Fibroblast of skin of abdomen (primary cell): ENCODE results near the gene MCCC2.
"Not testable (repeated sequence)": the region's sequence is repeated elsewhere in the genome, so short reads cannot be mapped to it uniquely, and the experiment has no call there.

Experiments
- DNase-seq: peaks from one replicate; pipeline ENCODE4 v3.0.0-alpha.2; 2013

Gene MCCC2

DNA sequence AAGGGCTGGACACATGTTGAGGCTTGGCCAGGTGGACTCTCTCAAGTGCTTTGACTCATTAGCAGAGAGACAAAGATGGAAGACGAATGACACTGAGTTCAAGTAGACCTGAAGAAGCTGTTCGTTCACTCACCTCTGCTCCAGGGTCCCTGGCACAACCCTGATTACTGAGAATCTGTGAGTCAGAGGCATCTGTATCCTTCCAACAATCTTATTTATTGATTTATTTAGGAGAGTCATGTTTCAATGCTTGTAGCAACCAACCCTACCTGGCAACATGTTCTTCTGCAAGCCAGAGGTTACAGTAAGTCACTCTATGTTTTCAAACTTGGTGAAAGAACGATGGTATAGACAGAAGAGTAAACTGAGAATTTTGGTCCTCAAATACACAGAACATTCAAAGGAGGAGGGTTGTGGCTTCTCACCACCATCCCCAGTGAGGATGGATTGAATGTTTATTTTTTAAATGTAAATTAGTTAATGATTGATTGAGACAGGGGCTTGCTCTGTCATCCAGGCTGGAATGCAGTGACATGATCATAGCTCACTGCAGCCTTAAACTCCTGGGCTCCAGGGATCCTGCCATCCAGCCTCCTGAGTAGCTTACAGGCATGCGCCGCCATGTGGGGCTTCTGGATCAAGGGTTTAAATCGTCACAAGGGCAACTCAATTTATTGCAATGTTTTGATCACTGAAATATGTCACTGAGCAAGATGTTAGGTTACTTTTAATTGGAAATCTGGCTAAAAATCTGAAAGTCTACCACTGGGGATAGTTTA lies 76.2 kb downstream of the MCCC2 start:
- DNase-seq = peak; percentile 4

DNA sequence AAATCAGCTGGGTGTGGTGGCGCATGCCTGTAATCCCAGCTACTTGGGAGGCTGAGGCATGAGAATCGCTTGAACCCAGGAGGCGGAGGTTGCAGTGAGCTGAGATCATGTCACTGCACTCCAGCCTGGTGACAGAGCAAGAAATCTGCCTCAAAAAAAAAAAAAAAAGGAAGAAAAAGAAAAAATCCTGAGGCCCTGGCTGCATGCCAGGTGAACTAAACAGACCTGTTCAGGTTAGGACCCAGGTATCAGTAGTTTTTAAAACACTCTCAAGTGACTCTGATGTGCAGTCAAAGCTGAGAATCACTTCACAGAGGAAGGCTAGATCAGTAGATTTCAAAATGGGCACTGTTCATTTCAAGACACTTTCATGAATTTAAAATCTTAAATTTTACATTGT lies 77.5 kb downstream of the MCCC2 start:
- DNase-seq = not testable (repeated sequence)

DNA sequence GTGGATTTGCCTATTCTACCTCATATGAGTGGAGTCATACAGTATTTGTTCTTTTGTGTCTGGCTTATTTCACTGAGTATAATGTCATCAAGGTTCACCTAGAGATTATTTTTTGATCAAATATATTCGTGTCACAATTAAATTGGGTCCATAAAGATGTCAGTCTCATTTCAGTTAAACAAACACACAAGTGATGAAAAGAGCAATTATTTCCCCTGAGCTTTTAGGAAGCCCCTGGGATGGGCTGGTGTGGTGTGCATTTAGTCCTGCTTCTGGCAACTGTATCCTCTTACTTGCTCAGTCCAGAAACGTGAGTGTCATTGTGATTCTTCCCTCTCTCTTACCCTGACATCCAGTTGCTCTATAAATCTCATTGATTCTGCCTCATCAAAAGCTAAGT lies 79.2 kb downstream of the MCCC2 start:
- DNase-seq = no peak

DNA sequence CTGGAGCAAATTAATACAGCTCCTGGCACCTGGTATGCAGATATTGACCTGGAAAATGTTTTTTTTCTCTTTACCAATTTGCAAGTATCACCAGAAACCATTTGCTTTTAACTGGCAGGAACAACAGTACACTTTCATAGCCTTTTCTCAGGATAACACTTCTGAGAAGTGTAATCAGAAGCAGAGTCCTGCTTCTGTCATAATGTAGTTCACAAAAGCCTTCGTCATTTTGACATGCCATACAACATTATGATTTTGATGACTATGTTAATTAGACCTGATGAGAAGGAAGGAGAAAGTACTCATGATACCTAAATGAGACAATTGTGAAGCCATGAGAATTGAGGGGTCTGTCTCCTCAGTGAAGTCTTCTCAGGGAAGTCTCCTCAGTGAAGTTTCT lies 90.8 kb downstream of the MCCC2 start:
- no peak for DNase-seq

DNA sequence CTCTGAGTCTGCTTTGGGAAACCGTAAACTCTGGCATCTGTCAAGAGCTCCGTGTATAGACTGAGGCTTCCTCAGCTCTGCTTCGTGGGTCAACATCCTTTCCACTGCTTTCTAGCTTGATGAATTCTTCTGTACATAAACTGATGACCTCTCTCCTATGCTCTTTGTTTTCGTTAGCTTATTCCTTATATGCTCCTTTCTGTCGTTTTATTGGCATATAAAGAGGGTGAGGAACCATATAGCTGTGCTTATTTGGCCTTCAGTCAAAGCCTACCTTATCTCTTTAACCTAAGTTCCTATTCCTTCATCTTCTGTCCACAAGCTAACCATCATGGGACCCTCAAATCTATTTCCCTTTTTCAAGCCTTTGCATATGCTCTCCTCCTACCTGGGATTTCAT lies 92.6 kb downstream of the MCCC2 start:
- no peak for DNase-seq

DNA sequence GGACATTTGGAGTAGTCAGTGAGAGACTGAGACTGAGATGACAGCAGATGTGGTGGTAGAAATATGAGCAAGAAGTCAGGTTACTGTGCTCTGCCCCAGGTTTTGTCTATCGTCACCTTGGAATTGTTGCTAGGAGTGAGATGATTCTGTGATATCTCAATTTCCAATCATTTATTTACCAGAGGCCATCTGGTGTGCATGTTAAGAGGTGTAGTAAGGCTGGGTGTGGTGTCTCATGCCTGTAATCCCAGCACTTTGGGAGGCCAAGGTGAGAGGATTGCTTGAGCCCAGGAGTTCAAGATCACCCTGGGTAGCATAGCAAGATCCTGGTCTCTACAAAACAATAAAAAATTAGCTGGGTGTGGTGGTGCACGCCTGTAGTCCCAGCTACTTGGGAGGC lies 93.4 kb downstream of the MCCC2 start:
- DNase-seq = no peak

DNA sequence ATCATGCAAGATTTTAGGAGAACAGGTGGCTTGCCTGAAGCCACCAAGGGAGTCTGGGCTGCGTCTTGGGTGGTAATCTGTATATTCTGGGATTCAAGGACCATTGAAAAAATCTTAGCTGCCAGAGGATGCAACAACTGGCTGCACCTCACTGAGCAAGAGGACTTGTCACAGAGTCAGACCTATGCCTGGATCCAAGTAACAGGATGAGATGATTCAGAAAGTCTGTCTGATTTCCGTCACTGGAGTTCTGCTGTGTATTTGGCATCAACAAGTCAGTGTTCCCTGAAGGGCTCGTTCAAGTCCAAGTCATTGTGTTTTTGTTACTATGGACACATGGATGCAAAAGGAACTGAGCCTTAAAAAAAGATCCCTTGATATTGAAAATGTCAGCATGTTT lies 94.2 kb downstream of the MCCC2 start:
- no peak for DNase-seq

DNA sequence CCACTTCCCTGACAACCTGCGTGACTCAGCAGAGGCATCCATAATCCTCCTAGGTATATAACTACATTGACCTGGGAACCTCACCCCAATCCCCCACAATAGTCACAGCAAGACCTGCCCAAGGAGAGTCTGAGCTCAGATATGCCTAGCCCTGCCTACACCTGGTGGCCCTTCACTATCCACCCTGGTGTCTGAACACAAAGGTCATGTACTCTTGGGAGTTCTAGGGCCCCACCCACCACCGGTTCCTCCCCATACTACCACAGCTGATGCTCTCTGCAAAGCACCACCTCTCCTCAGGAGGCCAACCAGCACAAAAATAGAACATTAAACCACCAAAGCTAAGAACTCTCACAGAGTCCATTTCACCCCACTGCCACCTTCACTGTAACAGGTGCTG lies 97.2 kb downstream of the MCCC2 start:
- DNase-seq = no peak

DNA sequence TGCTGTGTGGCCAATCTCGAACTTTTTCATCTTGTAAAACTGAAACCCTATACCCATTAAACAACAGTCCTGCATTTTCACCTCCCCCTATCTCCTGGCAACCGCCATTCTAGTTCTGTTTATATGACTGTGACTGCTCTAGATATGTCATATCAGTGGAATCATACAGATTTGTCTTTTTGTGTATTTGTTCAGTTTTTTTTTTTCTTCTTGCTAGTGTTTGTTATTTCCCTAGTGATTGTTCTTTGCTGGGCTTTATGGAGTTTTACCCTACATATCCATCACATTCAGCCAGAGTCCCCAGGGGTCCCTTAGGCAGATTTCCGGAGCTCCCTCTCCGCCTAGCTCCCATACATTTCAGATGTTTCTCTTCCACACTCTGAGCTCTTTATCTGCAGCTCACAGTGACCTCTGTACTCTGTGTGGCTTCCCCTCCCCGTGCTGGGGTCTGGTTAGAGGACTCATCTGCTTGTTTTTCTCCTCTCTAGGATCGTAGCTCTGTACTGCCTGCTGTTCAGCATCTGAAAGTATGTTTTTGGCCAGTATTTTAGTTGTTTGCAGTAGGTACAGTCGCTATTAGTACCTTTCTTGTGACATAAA lies 106.8 kb downstream of the MCCC2 start:
- no peak for DNase-seq

DNA sequence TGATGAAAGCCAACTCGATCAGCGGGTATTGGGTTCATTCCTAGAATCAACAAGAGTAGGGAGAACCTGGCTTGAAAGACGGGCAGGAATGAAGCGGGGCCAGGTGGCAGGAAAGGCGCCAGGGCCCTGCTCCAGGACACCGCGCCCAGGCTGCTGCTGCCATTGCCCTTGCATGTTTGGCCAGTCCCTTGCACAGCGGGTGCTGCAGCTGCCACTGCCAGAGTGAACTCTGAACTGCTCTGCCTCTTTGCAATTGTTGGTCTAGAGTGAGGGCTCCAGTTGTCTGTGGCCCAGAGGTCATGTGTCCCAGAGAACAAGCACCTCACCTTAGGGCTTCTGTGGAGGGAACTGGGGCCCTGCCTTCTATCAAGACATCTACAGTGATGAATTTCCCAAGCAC lies 107.9 kb downstream of the MCCC2 start:
- no peak for DNase-seq

DNA sequence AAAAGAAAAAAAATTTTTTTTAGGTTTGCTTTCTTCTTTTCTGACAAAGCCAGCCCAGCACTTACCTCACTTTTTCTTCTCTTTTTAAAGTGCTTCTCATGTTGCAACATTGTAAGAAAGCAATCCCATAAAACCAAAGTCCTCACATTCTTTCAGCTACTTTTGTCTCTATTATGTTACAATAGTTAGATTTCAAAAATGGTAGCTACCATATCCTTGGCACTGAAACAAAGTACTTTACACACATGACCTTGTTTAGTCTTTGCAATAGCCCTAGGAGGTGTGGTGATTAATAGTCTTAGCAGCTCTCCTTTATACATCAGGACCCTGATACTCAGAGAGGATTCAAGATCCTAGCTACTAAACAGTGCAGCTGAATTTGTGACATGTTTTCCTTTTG lies 108.5 kb downstream of the MCCC2 start:
- DNase-seq = peak; percentile 3

DNA sequence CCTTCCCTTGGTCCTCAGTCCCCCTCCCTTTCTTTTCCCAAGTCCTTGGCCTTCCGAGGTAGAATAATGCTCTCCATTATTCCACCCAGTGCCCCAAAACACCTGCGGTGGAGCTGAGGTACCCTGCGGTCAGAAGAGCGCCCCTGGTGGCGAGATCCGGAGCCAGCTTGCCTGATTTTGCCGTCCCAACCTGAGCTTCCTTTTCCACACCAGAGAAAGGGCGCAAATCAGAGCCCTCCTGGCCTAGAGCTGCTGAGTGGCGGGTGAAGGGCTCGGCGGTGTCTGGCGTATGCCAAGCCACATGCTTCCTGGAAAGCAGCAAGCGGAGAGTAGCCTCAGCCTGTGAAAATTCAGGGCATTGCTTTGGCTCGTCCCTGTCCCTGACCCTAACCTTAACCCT lies 110.8 kb downstream of the MCCC2 start:
- no peak for DNase-seq

DNA sequence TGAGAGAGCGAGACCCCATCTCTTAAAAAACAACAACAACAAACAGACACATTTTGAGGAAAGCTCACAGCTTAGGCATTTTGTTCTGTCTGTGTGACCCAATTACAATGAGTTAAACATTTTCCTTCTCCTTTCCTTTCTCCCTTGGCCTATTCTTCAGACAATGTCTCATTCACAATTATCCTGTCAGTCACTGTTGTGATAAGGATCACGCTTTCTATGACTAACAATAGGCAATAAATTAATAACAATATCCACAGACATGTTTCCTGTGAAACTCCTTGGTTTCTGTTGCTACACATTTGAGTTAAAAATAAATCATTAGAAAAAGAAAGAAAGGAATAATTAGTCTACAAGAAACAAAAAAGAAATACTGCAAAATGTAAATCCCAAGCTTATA lies 112.1 kb downstream of the MCCC2 start:
- DNase-seq = no peak

DNA sequence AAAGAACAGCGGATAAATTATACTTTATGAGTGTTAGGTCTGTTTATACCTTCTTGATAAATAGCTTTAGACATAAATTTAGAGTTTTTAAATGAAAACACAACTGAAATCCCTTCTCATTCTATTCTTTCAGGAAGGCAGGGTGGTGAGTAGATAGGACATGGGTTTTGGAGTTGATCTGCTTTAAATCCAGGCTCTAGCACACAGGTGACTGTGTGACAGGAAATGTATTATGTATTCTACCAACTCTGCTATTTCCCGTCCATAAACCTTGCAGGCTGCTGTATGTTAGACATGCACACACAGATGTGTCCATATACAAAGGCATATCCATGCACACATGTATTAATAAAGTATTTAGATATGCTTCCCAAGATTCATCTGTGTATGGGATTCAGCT lies 112.6 kb downstream of the MCCC2 start:
- no peak for DNase-seq

DNA sequence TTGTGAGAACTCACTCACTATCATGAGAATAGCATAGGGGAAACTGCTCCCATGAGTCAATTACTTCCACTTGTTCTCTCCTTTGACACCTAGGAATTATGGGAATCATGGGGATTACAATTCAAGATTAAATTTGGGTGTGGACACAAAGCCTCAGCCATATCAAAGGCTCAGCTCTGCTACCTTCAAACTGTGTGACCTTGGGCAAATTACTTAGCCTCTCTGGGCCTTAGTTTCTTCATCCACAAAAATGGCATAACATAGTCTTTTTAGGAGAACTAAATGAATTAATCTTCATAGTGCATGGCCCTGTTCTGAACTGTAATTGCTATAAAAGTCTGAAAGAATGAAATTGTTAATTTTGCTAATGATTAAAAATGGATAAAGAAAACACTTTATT lies 113.7 kb downstream of the MCCC2 start:
- DNase-seq = no peak

DNA sequence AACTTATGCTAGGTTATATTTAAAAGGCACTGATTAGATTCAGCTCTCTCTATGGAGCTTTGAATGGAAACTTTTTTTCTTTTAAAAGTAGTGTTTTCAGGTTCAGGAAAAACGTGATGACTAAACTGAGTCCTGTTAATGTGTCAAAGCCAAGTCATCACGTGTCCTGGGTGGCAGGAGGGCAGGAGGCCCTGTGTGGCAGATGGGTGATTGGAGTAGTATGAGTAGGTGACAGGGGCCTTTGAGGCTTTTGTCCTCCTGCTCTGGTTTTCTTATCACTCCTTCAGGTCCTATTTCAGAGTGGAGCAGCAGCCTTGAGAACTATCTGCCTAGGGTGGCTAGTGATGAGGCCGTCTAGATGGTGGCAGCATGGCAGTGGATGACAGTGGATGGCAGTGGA lies 114.3 kb downstream of the MCCC2 start:
- no peak for DNase-seq

DNA sequence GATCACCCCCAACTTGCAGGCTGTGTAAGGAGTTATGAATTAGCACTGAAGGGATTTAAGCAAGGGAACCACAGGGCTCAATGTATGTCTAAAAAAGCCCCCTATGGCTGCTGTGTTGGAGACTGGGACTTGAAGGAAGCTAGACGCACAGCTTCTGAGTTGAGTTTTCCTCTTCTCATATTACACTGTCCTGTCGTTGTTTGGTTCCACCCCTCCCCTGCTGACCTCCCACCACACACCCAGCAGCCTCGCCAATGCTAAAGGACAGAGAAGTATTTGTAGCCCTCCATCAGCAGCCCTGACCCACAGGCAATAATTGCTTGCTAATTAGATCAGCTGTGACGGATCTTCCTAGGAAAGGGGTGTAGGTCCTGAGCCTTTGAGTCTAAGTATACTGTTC lies 116.8 kb downstream of the MCCC2 start:
- no peak for DNase-seq

DNA sequence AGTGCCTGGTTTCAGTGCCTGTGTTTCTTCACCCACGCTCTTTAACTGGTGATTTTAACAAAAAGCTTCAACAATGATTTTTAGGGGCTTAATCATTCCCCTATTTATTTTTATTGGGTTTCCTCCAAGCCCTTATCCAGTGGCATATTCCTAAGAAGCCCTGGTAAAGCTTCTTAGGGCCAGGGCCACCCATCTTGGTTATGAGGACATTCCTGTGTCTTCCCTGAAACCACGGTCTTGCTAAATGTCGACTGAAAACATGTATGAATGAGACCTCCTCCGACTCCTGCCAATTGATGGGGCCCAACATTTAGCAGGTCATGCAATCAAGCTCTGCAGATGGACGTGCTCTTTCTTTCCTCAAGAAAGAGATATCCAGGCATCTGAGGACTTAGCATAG lies 118.3 kb downstream of the MCCC2 start:
- peak; percentile 12 for DNase-seq

DNA sequence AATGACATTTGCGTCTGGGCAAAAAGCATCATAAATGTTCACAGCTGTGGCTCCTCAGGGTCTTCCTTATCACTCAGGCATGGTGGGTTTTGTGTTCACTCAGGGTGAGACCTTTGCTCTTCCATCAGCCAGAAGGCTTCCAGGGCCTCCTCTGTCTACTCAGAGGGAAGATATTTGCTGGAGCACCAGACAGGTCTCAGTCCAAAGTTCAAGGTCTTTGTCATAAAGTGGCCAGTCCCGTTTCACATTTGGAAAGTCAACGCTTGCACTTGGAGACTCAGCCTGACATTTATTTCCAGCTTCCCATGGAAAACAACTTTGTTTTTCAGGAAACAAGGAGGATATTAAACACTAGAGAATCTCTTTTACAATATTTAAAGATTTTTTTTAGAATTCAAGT lies 119.8 kb downstream of the MCCC2 start:
- DNase-seq = no peak
